Neural cell (in vitro differentiated cells): ENCODE data around the gene TBC1D22B. TPM values are rescaled to one million over a fixed set of nuclear protein-coding genes. Genes with fewer than 3 reads are reported as not detected.

Experiments used
- H2AFZ ChIP-seq: fragments of 200-600, 300-800 bp; sonication (generic), shearing (Covaris generic); 2 replicates; pipeline ENCODE4 v1.6.0; 2014; ENCODE audit warnings: low read depth, mild to moderate bottlenecking, antibody characterized with exemption, low read length, moderate library complexity
- H3F3A ChIP-seq: fragments of 200-600 bp; shearing (Covaris generic); 2 replicates; pipeline ENCODE4 v1.6.1; 2016; ENCODE audit warnings: mild to moderate bottlenecking, moderate library complexity, mixed read lengths, antibody characterized with exemption, low read length; ENCODE audit not compliant: insufficient read depth, poor library complexity, severe bottlenecking
- H3K27ac ChIP-seq: fragments of 200-600, 300-800 bp; sonication (generic), shearing (Covaris generic); 2 replicates; pipeline ENCODE4 v1.5.1; 2014; ENCODE audit warnings: mild to moderate bottlenecking, low read length, moderate library complexity
- H3K27me3 ChIP-seq: fragments of 300-800, 200-600 bp; sonication (generic), shearing (Covaris generic); 2 replicates; pipeline ENCODE4 v1.6.0; 2014; ENCODE audit warnings: mild to moderate bottlenecking, low read depth, low read length, moderate library complexity; ENCODE audit not compliant: insufficient read depth
- H3K36me3 ChIP-seq: fragments of 300-800, 200-600 bp; sonication (generic), shearing (Covaris generic); 2 replicates; pipeline ENCODE4 v1.5.1; 2014; ENCODE audit warnings: mild to moderate bottlenecking, antibody characterized with exemption, low read length, moderate library complexity; ENCODE audit not compliant: insufficient read depth
- H3K4me2 ChIP-seq: fragments of 300-800, 200-600 bp; sonication (generic), shearing (Covaris generic); 2 replicates; pipeline ENCODE4 v1.6.0; 2014; ENCODE audit warnings: mild to moderate bottlenecking, low read length
- H3K4me3 ChIP-seq: fragments of 300-800, 200-600 bp; sonication (generic), shearing (Covaris generic); 2 replicates; pipeline ENCODE4 v1.5.1; 2014; ENCODE audit warnings: mild to moderate bottlenecking, low read length, moderate library complexity
- H3K79me2 ChIP-seq: fragments of 200-600 bp; shearing (Covaris generic); replicated peaks from 2 replicates; pipeline ENCODE4 v1.6.0; 2014; ENCODE audit warnings: mild to moderate bottlenecking, low read length, moderate library complexity; ENCODE audit not compliant: insufficient read depth
- H3K9ac ChIP-seq: fragments of 300-800, 200-600 bp; sonication (generic), shearing (Covaris generic); 2 replicates; pipeline ENCODE4 v1.6.1; 2016; ENCODE audit warnings: mild to moderate bottlenecking, low read length, mixed read lengths
- H3K9me2 ChIP-seq: fragments of 200-600 bp; shearing (Covaris generic); 2 replicates; pipeline ENCODE4 v1.6.1; 2016; ENCODE audit warnings: mild to moderate bottlenecking, low read length, mixed read lengths; ENCODE audit not compliant: insufficient read depth
- H3K9me3 ChIP-seq: fragments of 200-600, 300-800 bp; sonication (generic), shearing (Covaris generic); 2 replicates; pipeline ENCODE4 v1.6.1; 2016; ENCODE audit warnings: mild to moderate bottlenecking, mixed run types, low read length, moderate library complexity, mixed read lengths
- H4K20me1 ChIP-seq: fragments of 200-600 bp; shearing (Covaris generic); 2 replicates; pipeline ENCODE4 v1.6.1; 2016; ENCODE audit warnings: mild to moderate bottlenecking, mixed run types; ENCODE audit not compliant: insufficient read depth
- EP300 ChIP-seq: fragments of 450-650 bp; conservative IDR thresholded peaks from 2 replicates; pipeline ENCODE4 v1.6.1; 2014; ENCODE audit warnings: antibody characterized with exemption, mild to moderate bottlenecking, moderate library complexity; ENCODE audit not compliant: poor library complexity, severe bottlenecking
- EZH2 ChIP-seq: fragments of 200-600, 300-800 bp; shearing (Covaris generic), sonication (generic); IDR thresholded peaks from 2 replicates; pipeline ENCODE4 v1.6.1; 2014; ENCODE audit warnings: antibody characterized with exemption, low read length, borderline replicate concordance, mild to moderate bottlenecking; ENCODE audit not compliant: insufficient read depth, poor library complexity, severe bottlenecking
- MXI1 ChIP-seq: fragments of 450-650 bp; conservative IDR thresholded peaks from 2 replicates; pipeline ENCODE4 v1.6.1; 2014; ENCODE audit warnings: antibody characterized with exemption, mild to moderate bottlenecking; ENCODE audit not compliant: poor library complexity, severe bottlenecking
- POLR2AphosphoS5 ChIP-seq: IDR thresholded peaks from 2 replicates; pipeline ENCODE4 v1.6.1; 2012
- RAD21 ChIP-seq: fragments of 450-650 bp; conservative IDR thresholded peaks from 2 replicates; pipeline ENCODE4 v1.6.1; 2014; ENCODE audit warnings: antibody characterized with exemption, mild to moderate bottlenecking, moderate library complexity
- SMC3 ChIP-seq: fragments of 450-650 bp; conservative IDR thresholded peaks from 2 replicates; pipeline ENCODE4 v1.6.1; 2014; ENCODE audit warnings: antibody characterized with exemption, mild to moderate bottlenecking, moderate library complexity; ENCODE audit not compliant: poor library complexity
- TAF1 ChIP-seq: IDR thresholded peaks from 2 replicates; pipeline ENCODE4 v1.6.1; 2012; ENCODE audit warnings: low read depth
- polyA plus RNA-seq: library from polyadenylated mRNA; depleted of rRNA; stranded (reverse); fragments of >200 nt; gene quantifications from 2 replicates; pipeline ENCODE4 v1.2.3, GENCODE V29; 2014
- TF ChIP-seq, protein P1 (sequence below): IDR thresholded peaks from 2 replicates; pipeline ENCODE4 v1.6.1; 2012; ENCODE audit warnings: borderline replicate concordance
- TF ChIP-seq, protein P2 (sequence below): fragments of 450-650 bp; IDR thresholded peaks from 2 replicates; pipeline ENCODE4 v1.5.1; 2014; ENCODE audit warnings: antibody characterized with exemption, mild to moderate bottlenecking, moderate library complexity; ENCODE audit not compliant: poor library complexity, severe bottlenecking

The TBC1D22B gene
- polyA plus RNA-seq, 1 donor from 2014 or later, result 10.6 TPM

DNA sequence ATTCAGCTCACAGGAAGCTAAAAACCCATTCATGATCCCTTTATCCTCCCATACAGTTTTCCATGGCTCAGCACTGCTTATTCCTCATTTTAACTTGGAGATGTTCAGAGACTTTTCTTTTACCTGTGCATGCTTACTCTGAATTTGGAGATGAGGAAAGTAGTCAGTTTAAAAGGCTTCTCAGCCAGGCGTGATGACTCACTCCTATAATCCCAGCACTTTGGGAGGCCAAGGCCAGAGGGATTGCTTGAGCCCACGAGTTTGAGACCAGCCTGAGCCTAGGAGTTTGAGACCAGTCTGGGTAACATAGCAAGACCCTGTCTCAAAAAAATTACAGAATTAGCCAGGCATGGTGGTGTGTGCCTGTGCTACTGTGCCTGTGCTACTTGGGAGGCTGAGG lies 30.7 kb downstream of the TBC1D22B start:
- Histone ChIP-seq H3K36me3 (peaks cover 5% of the 10 kb centered on the region), H2AFZ (no peak overlapping the region), H3K4me3 (no peak overlapping the region), H3K4me2 (no peak overlapping the region), H3K9me3 (no peaks in the 10 kb centered on the region), H3K27ac (no peak overlapping the region), H3K9ac (no peak overlapping the region), H3K27me3 (no peaks in the 10 kb centered on the region), H4K20me1 (no peaks in the 10 kb centered on the region), H3K9me2 (no peaks in the 10 kb centered on the region), H3F3A (no peaks in the 10 kb centered on the region), H3K79me2 (no peaks in the 10 kb centered on the region)
- TF ChIP-seq EP300 (no peak), POLR2AphosphoS5 (no peak), RAD21 (no peak), MXI1 (no peak), EZH2 (no peak), SMC3 (no peak), TAF1 (no peak)
- TF ChIP-seq, protein P1, sequence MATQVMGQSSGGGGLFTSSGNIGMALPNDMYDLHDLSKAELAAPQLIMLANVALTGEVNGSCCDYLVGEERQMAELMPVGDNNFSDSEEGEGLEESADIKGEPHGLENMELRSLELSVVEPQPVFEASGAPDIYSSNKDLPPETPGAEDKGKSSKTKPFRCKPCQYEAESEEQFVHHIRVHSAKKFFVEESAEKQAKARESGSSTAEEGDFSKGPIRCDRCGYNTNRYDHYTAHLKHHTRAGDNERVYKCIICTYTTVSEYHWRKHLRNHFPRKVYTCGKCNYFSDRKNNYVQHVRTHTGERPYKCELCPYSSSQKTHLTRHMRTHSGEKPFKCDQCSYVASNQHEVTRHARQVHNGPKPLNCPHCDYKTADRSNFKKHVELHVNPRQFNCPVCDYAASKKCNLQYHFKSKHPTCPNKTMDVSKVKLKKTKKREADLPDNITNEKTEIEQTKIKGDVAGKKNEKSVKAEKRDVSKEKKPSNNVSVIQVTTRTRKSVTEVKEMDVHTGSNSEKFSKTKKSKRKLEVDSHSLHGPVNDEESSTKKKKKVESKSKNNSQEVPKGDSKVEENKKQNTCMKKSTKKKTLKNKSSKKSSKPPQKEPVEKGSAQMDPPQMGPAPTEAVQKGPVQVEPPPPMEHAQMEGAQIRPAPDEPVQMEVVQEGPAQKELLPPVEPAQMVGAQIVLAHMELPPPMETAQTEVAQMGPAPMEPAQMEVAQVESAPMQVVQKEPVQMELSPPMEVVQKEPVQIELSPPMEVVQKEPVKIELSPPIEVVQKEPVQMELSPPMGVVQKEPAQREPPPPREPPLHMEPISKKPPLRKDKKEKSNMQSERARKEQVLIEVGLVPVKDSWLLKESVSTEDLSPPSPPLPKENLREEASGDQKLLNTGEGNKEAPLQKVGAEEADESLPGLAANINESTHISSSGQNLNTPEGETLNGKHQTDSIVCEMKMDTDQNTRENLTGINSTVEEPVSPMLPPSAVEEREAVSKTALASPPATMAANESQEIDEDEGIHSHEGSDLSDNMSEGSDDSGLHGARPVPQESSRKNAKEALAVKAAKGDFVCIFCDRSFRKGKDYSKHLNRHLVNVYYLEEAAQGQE, result no peak
- TF ChIP-seq, protein P2, sequence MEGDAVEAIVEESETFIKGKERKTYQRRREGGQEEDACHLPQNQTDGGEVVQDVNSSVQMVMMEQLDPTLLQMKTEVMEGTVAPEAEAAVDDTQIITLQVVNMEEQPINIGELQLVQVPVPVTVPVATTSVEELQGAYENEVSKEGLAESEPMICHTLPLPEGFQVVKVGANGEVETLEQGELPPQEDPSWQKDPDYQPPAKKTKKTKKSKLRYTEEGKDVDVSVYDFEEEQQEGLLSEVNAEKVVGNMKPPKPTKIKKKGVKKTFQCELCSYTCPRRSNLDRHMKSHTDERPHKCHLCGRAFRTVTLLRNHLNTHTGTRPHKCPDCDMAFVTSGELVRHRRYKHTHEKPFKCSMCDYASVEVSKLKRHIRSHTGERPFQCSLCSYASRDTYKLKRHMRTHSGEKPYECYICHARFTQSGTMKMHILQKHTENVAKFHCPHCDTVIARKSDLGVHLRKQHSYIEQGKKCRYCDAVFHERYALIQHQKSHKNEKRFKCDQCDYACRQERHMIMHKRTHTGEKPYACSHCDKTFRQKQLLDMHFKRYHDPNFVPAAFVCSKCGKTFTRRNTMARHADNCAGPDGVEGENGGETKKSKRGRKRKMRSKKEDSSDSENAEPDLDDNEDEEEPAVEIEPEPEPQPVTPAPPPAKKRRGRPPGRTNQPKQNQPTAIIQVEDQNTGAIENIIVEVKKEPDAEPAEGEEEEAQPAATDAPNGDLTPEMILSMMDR, result no peak

DNA sequence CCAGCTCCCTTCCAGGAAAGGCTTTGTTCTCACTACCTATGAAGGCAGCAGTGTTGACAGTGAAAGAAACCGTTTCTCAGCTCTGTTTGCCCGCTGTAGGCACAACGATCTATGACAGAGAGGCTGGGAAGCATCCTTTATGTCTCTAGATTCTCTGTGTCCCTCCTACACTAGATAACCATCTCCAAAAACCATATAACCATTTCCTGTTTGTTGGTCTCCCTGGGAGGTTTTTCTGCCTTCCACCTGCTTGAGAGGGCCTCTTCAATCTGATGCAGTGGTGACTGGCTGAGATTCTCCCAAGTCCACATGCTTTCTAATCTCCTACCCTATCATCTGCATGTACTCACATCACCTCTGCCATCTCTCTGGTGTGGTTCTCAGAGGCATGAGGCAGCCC lies 32.4 kb downstream of the TBC1D22B start:
- Histone ChIP-seq H3K9me2 (no peaks in the 10 kb centered on the region), H3K79me2 (no peaks in the 10 kb centered on the region), H3K27ac (no peak overlapping the region), H3K4me2 (no peak overlapping the region), H3K36me3 (peaks cover 5% of the 10 kb centered on the region), H3K27me3 (no peaks in the 10 kb centered on the region), H3K9me3 (no peaks in the 10 kb centered on the region), H4K20me1 (no peaks in the 10 kb centered on the region), H2AFZ (no peak overlapping the region), H3K4me3 (no peak overlapping the region), H3F3A (no peaks in the 10 kb centered on the region), H3K9ac (no peak overlapping the region)
- TF ChIP-seq EZH2 (no peak), TAF1 (no peak), POLR2AphosphoS5 (no peak), MXI1 (no peak), EP300 (no peak), SMC3 (no peak), RAD21 (no peak)
- TF ChIP-seq, protein P2, result no peak
- TF ChIP-seq, protein P1, result no peak
